ENCODE data around the gene RUNX1. TPM values are rescaled to one million over a fixed set of nuclear protein-coding genes. Genes with fewer than 3 reads are reported as not detected.

Gene RUNX1
- total and polyA plus RNA-seq, 5 experiments from 2014 or later, result 13.1 to 69.0 (median 22.6) TPM

DNA sequence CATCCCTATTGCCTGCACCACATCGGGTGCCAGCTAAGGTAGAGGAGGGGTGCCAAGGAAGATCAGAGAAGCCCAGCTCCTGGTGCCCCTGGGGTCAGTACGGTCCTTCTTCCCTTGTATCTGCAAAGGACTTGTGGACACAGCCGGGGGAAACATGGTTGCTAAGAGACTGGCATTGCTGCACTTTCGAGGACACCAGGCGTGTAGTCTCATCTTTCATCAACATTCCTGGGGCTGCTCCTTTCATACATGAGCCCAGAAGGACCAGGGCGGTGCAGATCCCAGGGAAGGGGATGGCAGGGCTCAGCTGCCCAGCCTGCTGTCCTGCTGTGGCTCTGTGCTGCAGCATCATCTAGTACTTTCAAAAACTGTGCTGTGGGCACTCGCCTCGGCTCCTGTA, 61.0 kb downstream of the RUNX1 start:
- Mint-ChIP-seq H3K4me1 (peaks cover 57 to 89% (median 85%) of the 10 kb centered on the region in 4 donors), H3K36me3 (peaks cover 0 to 9% (median 0%) of the 10 kb centered on the region in 3 donors), H3K27me3 (no peaks in the 10 kb centered on the region), H3K27ac (peak overlapping the region; percentile 84 to 99 (median 96)), H3K9me3 (no peaks in the 10 kb centered on the region), H3K4me3 (peak overlapping the region in 9 of 10 donors; percentile 56 to 88 (median 83))
- no peak for ATAC-seq
- POLR2A ChIA-PET, result interaction anchor here (1.0 to 1.9 kb wide), 6 partner anchors 11 to 59 kb away, joined by 4 to 8 read pairs (median 4); no protein-coding TSS in a partner anchor
- DNase-seq, result no peak

DNA sequence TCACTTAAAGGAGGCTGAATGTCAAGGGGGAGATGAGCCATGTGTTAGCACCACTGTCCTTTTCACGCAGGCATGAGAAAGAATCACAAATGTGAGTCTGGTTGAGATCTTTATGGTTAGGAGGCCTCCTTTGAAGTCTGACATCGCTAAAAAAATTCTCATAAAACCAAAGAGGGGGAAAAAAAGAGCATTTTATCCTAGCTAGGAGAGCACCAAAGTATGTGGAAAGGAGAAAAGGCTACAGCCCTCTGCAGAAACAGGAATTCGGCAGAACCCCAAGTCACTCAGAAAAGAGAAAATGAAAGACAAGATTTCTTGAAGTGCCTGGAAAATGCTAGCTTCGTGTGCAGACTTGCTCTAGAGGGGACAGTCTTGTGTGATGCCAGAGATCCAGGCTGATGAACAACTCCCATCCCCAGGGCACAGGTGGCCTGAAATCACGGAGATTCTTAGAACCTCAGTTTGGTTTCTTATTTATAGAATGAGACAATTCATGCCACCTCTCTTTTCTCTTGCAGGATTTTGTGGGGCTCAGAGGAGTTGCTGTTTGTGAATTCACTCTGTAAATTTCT, 61.5 kb downstream of the RUNX1 start:
- H3K9me3 Mint-ChIP-seq, result no peaks in the 10 kb centered on the region
- H3K36me3 Mint-ChIP-seq, result peaks cover 0 to 9% (median 0%) of the 10 kb centered on the region in 3 donors
- DNase-seq (peak in 1 of 10 donors; percentile 19), ATAC-seq (peak; percentile 29 to 46)
- POLR2A ChIA-PET, result interaction anchor here (1.0 to 1.9 kb wide), 7 partner anchors 12 to 41 kb away, joined by 3 to 8 read pairs (median 4); no protein-coding TSS in a partner anchor
- H3K4me3 Mint-ChIP-seq, result peak overlapping the region; percentile 69 to 88 (median 84)
- peaks cover 60 to 94% (median 91%) of the 10 kb centered on the region in 4 donors for H3K4me1 Mint-ChIP-seq
- no peaks in the 10 kb centered on the region for H3K27me3 Mint-ChIP-seq
- peak overlapping the region; percentile 84 to 99 (median 96) for H3K27ac Mint-ChIP-seq

- Mint-ChIP-seq H3K9me3 (no peaks in the 10 kb centered on the region), H3K4me1 (peaks cover 64 to 95% (median 93%) of the 10 kb centered on the region in 4 donors), H3K4me3 (peak overlapping the region; percentile 69 to 88 (median 84)), H3K27ac (peak overlapping the region; percentile 84 to 99 (median 96)), H3K27me3 (no peaks in the 10 kb centered on the region), H3K36me3 (peaks cover 0 to 13% (median 2%) of the 10 kb centered on the region in 3 donors)
- DNase-seq, result peak; percentile 13 to 79 (median 64)
- peak; percentile 80 to 82 for ATAC-seq
- POLR2A ChIA-PET, result interaction anchor here (0.6 to 1.9 kb wide), 10 partner anchors 12 to 61 kb away, joined by 3 to 8 read pairs (median 4); no protein-coding TSS in a partner anchor
These were observed 62.3 kb downstream of the RUNX1 start for GRCh38 chr21:34986561-34987500.

- DNase-seq (no peak), ATAC-seq (no peak)
- Mint-ChIP-seq H3K27ac (peak overlapping the region; percentile 25 to 92 (median 62)), H3K9me3 (no peaks in the 10 kb centered on the region), H3K4me3 (peak overlapping the region; percentile 40 to 86 (median 76)), H3K4me1 (peaks cover 57 to 96% (median 84%) of the 10 kb centered on the region in 4 donors), H3K36me3 (peaks cover 0 to 17% (median 9%) of the 10 kb centered on the region in 3 donors), H3K27me3 (no peaks in the 10 kb centered on the region)
- POLR2A ChIA-PET, result interaction anchor here (1.1 to 2.5 kb wide), 5 partner anchors 10 to 545 kb away, joined by 3 to 17 read pairs (median 4); no protein-coding TSS in a partner anchor
These were observed 64.6 kb downstream of the RUNX1 start for GRCh38 chr21:34984356-34985058.

GRCh38 chr21:34983680-34984086, 65.4 kb downstream of the RUNX1 start:
- Mint-ChIP-seq H3K36me3 (peaks cover 0 to 21% (median 10%) of the 10 kb centered on the region in 3 donors), H3K27me3 (no peaks in the 10 kb centered on the region), H3K9me3 (no peaks in the 10 kb centered on the region), H3K4me3 (peak overlapping the region; percentile 40 to 86 (median 76)), H3K4me1 (peaks cover 58 to 96% (median 84%) of the 10 kb centered on the region in 4 donors), H3K27ac (peak overlapping the region; percentile 11 to 92 (median 56))
- POLR2A ChIA-PET, result interaction anchor here (1.0 to 2.5 kb wide), 6 partner anchors 9 to 546 kb away, joined by 3 to 17 read pairs (median 4); no protein-coding TSS in a partner anchor
- peak; percentile 11 to 29 for ATAC-seq
- DNase-seq, result peak in 4 of 10 donors; percentile 23 to 46 (median 32)

DNA sequence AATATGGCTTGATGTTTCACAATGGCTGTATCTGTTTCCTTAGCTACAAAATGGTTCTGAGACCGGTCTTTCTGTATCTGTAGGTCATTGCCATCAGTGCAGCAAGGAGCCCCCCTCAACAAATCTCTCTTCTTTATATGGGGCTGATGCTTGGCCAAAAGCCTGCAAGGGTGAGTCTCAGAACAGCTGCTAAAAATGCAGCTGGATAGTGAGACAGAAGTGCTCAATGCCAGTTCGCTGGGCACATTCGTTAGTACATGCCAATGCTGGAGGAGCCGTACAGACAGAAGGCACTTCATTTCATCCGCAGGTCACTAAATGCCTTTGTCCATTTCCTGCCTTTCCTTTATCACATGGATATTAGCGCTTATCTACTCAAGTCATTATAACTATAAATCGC, 67.3 kb downstream of the RUNX1 start:
- H3K27ac Mint-ChIP-seq, result peak overlapping the region in 7 of 10 donors; percentile 1 to 87 (median 61)
- no peak for DNase-seq
- no peaks in the 10 kb centered on the region for H3K27me3 Mint-ChIP-seq
- H3K36me3 Mint-ChIP-seq, result peaks cover 0 to 29% (median 15%) of the 10 kb centered on the region in 3 donors
- no peaks in the 10 kb centered on the region for H3K9me3 Mint-ChIP-seq
- peaks cover 44 to 83% (median 72%) of the 10 kb centered on the region in 4 donors for H3K4me1 Mint-ChIP-seq
- POLR2A ChIA-PET, result interaction anchor here (0.7 to 1.6 kb wide), 4 partner anchors 14 to 65 kb away, joined by 3 to 6 read pairs (median 3); no protein-coding TSS in a partner anchor
- H3K4me3 Mint-ChIP-seq, result peak overlapping the region in 4 of 10 donors; percentile 26 to 52 (median 32)
- ATAC-seq, result no peak

- H3K9me3 Mint-ChIP-seq, result no peaks in the 10 kb centered on the region
- DNase-seq (no peak), ATAC-seq (no peak)
- POLR2A ChIA-PET, result interaction anchor here (1.2 to 1.6 kb wide), 2 partner anchors 13 to 66 kb away, joined by 3 to 6 read pairs; no protein-coding TSS in a partner anchor
- peaks cover 44 to 81% (median 71%) of the 10 kb centered on the region in 4 donors for H3K4me1 Mint-ChIP-seq
- peaks cover 0 to 30% (median 15%) of the 10 kb centered on the region in 3 donors for H3K36me3 Mint-ChIP-seq
- peak overlapping the region in 1 of 10 donors; percentile 45 for H3K27ac Mint-ChIP-seq
- H3K27me3 Mint-ChIP-seq, result no peaks in the 10 kb centered on the region
- no peak overlapping the region for H3K4me3 Mint-ChIP-seq
These were observed 68.5 kb downstream of the RUNX1 start for GRCh38 chr21:34980423-34981115.

DNA sequence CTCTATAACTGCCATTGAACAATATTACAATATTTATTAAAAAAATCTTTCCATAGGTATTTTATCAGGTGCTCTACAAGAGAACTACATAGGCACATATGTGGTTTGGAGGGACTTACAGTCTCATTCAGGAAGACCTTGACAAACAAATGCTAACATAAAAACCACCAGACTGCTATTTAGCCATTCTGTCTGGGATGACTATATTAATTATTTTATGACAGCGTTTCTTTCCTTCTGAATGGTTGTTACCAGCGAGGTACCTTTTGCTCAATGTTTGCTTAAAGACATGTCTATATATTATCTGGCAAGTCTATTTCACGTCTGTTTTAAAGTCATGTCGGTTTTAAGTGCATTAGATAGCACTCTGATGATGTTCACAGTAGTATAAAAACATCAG, 69.7 kb downstream of the RUNX1 start:
- Mint-ChIP-seq H3K27ac (peak overlapping the region in 3 of 10 donors; percentile 6 to 57 (median 51)), H3K27me3 (no peaks in the 10 kb centered on the region), H3K36me3 (peaks cover 0 to 28% (median 15%) of the 10 kb centered on the region in 3 donors), H3K9me3 (no peaks in the 10 kb centered on the region), H3K4me3 (no peak overlapping the region), H3K4me1 (peaks cover 41 to 81% (median 72%) of the 10 kb centered on the region in 4 donors)
- no peak for DNase-seq
- POLR2A ChIA-PET, result no interaction called here
- ATAC-seq, result no peak

DNA sequence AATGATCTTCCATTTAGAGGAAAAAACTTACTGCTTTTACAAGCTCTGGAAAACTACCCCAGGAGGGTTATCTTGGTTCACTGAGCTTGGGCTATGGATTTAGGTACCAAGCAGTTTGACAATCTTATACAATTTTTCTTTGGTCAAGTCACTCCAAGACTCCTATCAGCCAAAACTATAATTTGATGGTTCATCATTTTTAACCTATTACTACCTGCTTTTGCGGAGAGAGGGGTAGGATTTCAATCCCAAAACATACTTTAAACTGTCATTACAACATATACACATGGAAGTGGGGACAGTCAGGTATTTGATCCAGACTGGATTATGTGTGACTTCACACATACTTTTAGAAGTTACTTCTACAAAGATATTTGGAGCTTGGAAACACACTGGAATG, 71.8 kb downstream of the RUNX1 start:
- DNase-seq, result no peak
- peak overlapping the region in 1 of 10 donors; percentile 51 for H3K27ac Mint-ChIP-seq
- peaks cover 0 to 26% (median 15%) of the 10 kb centered on the region in 3 donors for H3K36me3 Mint-ChIP-seq
- no peaks in the 10 kb centered on the region for H3K27me3 Mint-ChIP-seq
- no peaks in the 10 kb centered on the region for H3K9me3 Mint-ChIP-seq
- peaks cover 43 to 82% (median 73%) of the 10 kb centered on the region in 4 donors for H3K4me1 Mint-ChIP-seq
- no peak overlapping the region for H3K4me3 Mint-ChIP-seq
- no peak for ATAC-seq
- POLR2A ChIA-PET, result interaction anchor here (0.7 kb wide), 1 partner anchor 56 kb away, joined by 3 read pairs; no protein-coding TSS in a partner anchor

- Mint-ChIP-seq H3K27me3 (no peaks in the 10 kb centered on the region), H3K9me3 (no peaks in the 10 kb centered on the region), H3K36me3 (peaks cover 0 to 17% (median 4%) of the 10 kb centered on the region in 3 donors), H3K4me1 (peaks cover 42 to 83% (median 82%) of the 10 kb centered on the region in 4 donors), H3K4me3 (peak overlapping the region; percentile 71 to 95 (median 85)), H3K27ac (peak overlapping the region; percentile 82 to 97 (median 91))
- POLR2A ChIA-PET, result interaction anchor here (0.7 to 2.7 kb wide), 12 partner anchors 9 to 85 kb away, joined by 3 to 17 read pairs (median 4); partner anchors contain the start of gene RUNX1
- DNase-seq (peak in 8 of 10 donors; percentile 16 to 81 (median 62)), ATAC-seq (peak; percentile 87 to 92)
These were observed 74.7 kb downstream of the RUNX1 start for GRCh38 chr21:34974162-34974981.

All from naive thymus-derived CD8-positive, alpha-beta T cell (primary cell).